Esophagus muscularis mucosa (tissue), 4 donors: ENCODE results near the gene SLCO1B1. TPM values are rescaled to one million over a fixed set of nuclear protein-coding genes. Genes with fewer than 3 reads are reported as not detected.

Source experiments
- DNase-seq: peaks from one replicate; pipeline ENCODE4 v3.0.0-alpha.2; 2017; ENCODE audit errors: extremely low spot score
- H3K27ac ChIP-seq, 4 donors: fragments of 200-600 bp; sonication (generic); replicated peaks in 1 of 4; 1 replicate in 3 of 4; 2 replicates in 1 of 4; pipeline ENCODE4 v1.5.1; 2016 to 2019; ENCODE audit warnings: mild to moderate bottlenecking in 1 of 4
- H3K27me3 ChIP-seq, 4 donors: fragments of 200-600 bp; sonication (generic); one replicate each; pipeline versions ENCODE4 v1.5.1 to v1.6.0; 2016 to 2019
- H3K36me3 ChIP-seq, 4 donors: fragments of 200-600 bp; sonication (generic); one replicate each; pipeline ENCODE4 v1.5.1; 2016 to 2019
- H3K4me1 ChIP-seq, 4 donors: fragments of 200-600 bp; sonication (generic); one replicate each; pipeline ENCODE4 v1.5.1; 2016 to 2019
- H3K4me3 ChIP-seq, 4 donors: fragments of 200-600 bp; sonication (generic); 1 replicate in 2 of 4; 2 replicates in 2 of 4; pipeline ENCODE4 v1.5.1; 2016 to 2019; ENCODE audit warnings: mild to moderate bottlenecking in 4 of 4, moderate library complexity in 1 of 4
- H3K9me3 ChIP-seq, 4 donors: fragments of 200-600 bp; sonication (generic); 1 replicate in 3 of 4; 2 replicates in 1 of 4; pipeline ENCODE4 v1.5.1; 2016 to 2019
- EP300 ChIP-seq: sonication (generic); formaldehyde crosslinking; IDR thresholded peaks from one replicate; pipeline ENCODE4 v1.6.1; 2017; ENCODE audit warnings: antibody characterized with exemption
- POLR2A ChIP-seq: fragments of 450-650 bp; IDR thresholded peaks from one replicate; pipeline ENCODE4 v1.6.1; 2017; ENCODE audit warnings: antibody characterized with exemption, moderate library complexity, mild to moderate bottlenecking, low read depth
- POLR2AphosphoS5 ChIP-seq, 2 donors: sonication (generic); formaldehyde crosslinking; IDR thresholded peaks; one replicate each; pipeline ENCODE4 v1.6.1; 2017; ENCODE audit warnings: antibody characterized with exemption in 2 of 2
- WGBS: methylation state at CpG from one replicate; pipeline ENCODE4 v1.1.5; 2018; 5-methylcytosine and 5-hydroxymethylcytosine counted together
- intact Hi-C: fragments of 100-400 bp; cut with DNase I; formaldehyde crosslinking; loops from one replicate; pipeline ENCODE4 v1.15.1; 2023
- total RNA-seq, 4 donors: library from RNA; depleted of rRNA; stranded (reverse); fragments of >200 nt; gene quantifications; one replicate each; pipeline versions ENCODE4 v1.1.0 to v1.2.1, GENCODE V29; 2016
- TF ChIP-seq, protein P1 (sequence below), 3 experiments: fragments of 200-600 bp in 2 of 3; fragments of 450-650 bp in 1 of 3; sonication (generic) in 2 of 3; IDR thresholded peaks; one replicate each; pipeline ENCODE4 v1.5.1; 2017 to 2019; ENCODE audit warnings: antibody characterized with exemption in 3 of 3, mild to moderate bottlenecking in 2 of 3, moderate library complexity in 1 of 3

SLCO1B1 gene
- total RNA-seq, 4 donors from 2014 or later = not detected

DNA sequence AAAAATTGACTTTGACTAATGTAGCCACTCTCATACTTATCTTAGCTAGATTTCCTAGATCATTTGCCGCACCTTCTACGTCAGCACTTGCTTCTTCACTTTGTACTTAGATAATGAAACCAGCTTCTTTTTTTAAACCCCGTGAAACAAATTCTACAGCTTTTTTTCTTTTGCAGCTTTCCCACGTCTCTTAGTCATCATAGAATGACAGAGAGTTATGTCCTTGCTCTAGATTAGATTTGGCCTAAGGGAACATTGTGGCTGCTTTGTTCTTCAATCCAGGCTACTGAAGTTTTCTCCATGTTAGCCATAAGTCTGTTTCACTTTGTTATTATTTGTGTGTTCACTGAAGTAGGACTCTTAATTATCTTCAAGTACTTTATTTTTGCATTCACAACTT lies 108.9 kb downstream of the SLCO1B1 start:
- WGBS = 84% methylated on average over 4 of the region's 4 CpGs
- H3K9me3 ChIP-seq = no peaks in the 10 kb centered on the region
- TF ChIP-seq, protein P1, sequence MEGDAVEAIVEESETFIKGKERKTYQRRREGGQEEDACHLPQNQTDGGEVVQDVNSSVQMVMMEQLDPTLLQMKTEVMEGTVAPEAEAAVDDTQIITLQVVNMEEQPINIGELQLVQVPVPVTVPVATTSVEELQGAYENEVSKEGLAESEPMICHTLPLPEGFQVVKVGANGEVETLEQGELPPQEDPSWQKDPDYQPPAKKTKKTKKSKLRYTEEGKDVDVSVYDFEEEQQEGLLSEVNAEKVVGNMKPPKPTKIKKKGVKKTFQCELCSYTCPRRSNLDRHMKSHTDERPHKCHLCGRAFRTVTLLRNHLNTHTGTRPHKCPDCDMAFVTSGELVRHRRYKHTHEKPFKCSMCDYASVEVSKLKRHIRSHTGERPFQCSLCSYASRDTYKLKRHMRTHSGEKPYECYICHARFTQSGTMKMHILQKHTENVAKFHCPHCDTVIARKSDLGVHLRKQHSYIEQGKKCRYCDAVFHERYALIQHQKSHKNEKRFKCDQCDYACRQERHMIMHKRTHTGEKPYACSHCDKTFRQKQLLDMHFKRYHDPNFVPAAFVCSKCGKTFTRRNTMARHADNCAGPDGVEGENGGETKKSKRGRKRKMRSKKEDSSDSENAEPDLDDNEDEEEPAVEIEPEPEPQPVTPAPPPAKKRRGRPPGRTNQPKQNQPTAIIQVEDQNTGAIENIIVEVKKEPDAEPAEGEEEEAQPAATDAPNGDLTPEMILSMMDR (IDR thresholded peaks at IDR 0.05) = no peak
- no peak for DNase-seq
- no peaks in the 10 kb centered on the region for H3K4me1 ChIP-seq
- H3K4me3 ChIP-seq = no peak overlapping the region
- H3K36me3 ChIP-seq = no peaks in the 10 kb centered on the region
- H3K27ac ChIP-seq = no peak overlapping the region
- intact Hi-C loops = no loop called here
- no peaks in the 10 kb centered on the region for H3K27me3 ChIP-seq

DNA sequence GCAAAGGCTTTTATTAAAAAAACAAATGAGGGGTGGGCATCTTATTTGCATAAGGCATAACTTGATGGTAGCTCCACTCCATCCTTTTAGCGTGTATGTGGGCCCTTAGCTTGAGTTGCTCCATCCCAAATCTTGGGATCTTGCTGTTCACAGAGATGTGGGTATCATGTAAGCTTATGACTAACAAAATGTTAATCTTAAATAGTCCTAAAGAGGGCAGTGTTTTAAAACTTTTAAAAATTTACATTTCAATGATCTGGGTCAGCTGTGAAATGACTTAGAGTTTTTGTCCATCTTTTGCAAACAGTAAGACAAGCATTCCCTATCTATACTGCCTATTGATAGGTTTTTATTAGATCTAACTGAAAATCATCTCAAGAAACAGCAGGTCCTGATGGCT lies 117.7 kb downstream of the SLCO1B1 start:
- intact Hi-C loops = no loop called here
- DNase-seq = no peak
- no peak for TF ChIP-seq EP300
- TF ChIP-seq, protein P1 (IDR thresholded peaks at IDR 0.05) = peak in 1 of 3 experiments; percentile 3
- no peak overlapping the region for H3K4me3 ChIP-seq
- no peaks in the 10 kb centered on the region for H3K27me3 ChIP-seq
- H3K27ac ChIP-seq = no peak overlapping the region
- H3K36me3 ChIP-seq = no peaks in the 10 kb centered on the region
- no peaks in the 10 kb centered on the region for H3K4me1 ChIP-seq
- no peaks in the 10 kb centered on the region for H3K9me3 ChIP-seq
- WGBS = 69% methylated on average over 1 of the region's 1 CpG

DNA sequence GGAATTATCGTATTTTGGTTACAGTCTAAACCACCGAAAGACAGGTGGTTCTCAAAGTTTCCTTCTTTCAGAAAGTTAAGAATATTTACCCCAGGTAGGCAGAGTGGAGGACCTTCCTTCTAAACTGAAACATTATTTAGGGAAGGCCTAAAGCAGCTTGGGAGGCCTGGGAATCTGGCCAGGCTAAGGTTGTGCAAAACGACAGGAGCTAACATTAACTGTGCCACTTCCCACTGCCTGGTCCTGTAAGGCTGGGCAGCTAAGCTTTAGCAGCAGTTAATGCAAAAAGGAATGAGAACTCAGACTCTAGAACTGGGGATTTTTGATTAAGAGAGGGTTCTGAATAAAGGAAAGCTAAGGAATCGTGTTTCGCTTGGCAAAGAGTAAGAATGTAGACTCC lies 121.1 kb downstream of the SLCO1B1 start:
- intact Hi-C loops = no loop called here

DNA sequence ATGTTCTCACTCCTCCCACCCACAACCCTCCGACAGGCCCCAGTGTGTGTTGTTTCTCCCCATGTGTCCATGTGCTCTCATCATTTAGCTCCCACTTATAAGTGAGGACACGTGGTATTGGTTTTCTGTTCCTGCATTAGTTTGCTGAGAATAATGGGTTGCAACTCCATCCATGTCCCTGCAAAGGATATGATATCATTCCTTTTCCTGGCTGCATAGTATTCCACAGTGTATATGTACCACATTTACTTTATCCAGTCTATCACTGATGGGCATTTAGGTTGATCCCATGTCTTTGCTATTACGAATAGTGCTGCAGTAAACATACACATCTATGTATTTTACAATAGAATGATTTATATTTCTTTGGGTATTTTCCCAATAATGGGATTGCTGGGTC lies 126.2 kb downstream of the SLCO1B1 start:
- no peaks in the 10 kb centered on the region for H3K4me1 ChIP-seq
- peaks cover 0 to 4% (median 0%) of the 10 kb centered on the region in 4 donors for H3K9me3 ChIP-seq
- no peaks in the 10 kb centered on the region for H3K27me3 ChIP-seq
- intact Hi-C loops = no loop called here
- no peak overlapping the region for H3K4me3 ChIP-seq
- TF ChIP-seq, protein P1 (IDR thresholded peaks at IDR 0.05) = no peak
- TF ChIP-seq POLR2A (no peak), EP300 (no peak), POLR2AphosphoS5 (IDR thresholded peaks at IDR 0.05) (no peak)
- no peaks in the 10 kb centered on the region for H3K36me3 ChIP-seq
- WGBS = 76% methylated on average over 3 of the region's 3 CpGs
- no peak for DNase-seq
- no peak overlapping the region for H3K27ac ChIP-seq

More for the DNA sequence above, 121.1 kb downstream of the SLCO1B1 start:
- 74% methylated on average over 5 of the region's 5 CpGs for WGBS
- H3K36me3 ChIP-seq = no peaks in the 10 kb centered on the region
- no peak overlapping the region for H3K4me3 ChIP-seq
- H3K4me1 ChIP-seq = no peaks in the 10 kb centered on the region
- peaks cover 0 to 1% (median 0%) of the 10 kb centered on the region in 4 donors for H3K9me3 ChIP-seq
- H3K27ac ChIP-seq = no peak overlapping the region
- TF ChIP-seq EP300 = no peak
- TF ChIP-seq, protein P1 (IDR thresholded peaks at IDR 0.05) = no peak
- TF ChIP-seq POLR2A = no peak
- TF ChIP-seq POLR2AphosphoS5 (IDR thresholded peaks at IDR 0.05) = no peak
- no peaks in the 10 kb centered on the region for H3K27me3 ChIP-seq
- DNase-seq = no peak

DNA sequence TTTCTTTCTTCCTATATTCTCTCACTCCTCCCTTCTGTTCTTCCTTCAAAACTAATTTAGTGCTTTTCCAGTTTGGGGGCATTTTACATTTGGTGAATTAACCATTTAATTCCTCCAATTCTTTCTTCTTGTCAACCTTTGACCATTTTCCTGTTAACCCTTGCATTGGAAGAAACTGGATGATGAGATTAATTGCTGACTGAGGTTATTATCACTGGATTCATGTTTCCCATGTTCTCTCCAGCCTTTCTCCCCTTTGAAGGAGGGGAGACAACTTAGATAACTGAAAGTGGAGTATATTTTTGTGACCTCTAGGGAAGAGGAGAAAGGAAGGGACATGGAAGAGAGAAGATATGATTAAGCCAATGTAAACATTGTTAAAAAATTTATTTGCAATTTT lies 133.2 kb downstream of the SLCO1B1 start:
- intact Hi-C loops = no loop called here
- Histone ChIP-seq H3K4me3 (no peak overlapping the region), H3K27ac (no peak overlapping the region), H3K4me1 (no peaks in the 10 kb centered on the region), H3K27me3 (no peaks in the 10 kb centered on the region), H3K9me3 (peaks cover 0 to 11% (median 3%) of the 10 kb centered on the region in 4 donors), H3K36me3 (no peaks in the 10 kb centered on the region)
- no peak for DNase-seq
- no peak for TF ChIP-seq EP300
- no peak for TF ChIP-seq POLR2AphosphoS5 (IDR thresholded peaks at IDR 0.05)
- no peak for TF ChIP-seq POLR2A
- TF ChIP-seq, protein P1 (IDR thresholded peaks at IDR 0.05) = no peak
